MM.1S (cell line): ENCODE data around the gene PTPRA.

ENCODE experiments used
- DNase-seq: peaks from one replicate; pipeline ENCODE4 v3.0.0-alpha.2; 2015
- H2AFZ ChIP-seq: fragments of 300-600 bp; sonication (generic); 2 replicates; pipeline ENCODE4 v1.6.0; 2016; ENCODE audit warnings: antibody characterized with exemption, low read length
- H3F3A ChIP-seq: fragments of 300-600 bp; sonication (generic); 2 replicates; pipeline ENCODE4 v1.6.1; 2016; ENCODE audit warnings: mild to moderate bottlenecking, antibody characterized with exemption, low read length, moderate library complexity, mixed read lengths; ENCODE audit not compliant: insufficient read depth
- H3K27ac ChIP-seq: fragments of 300-600 bp; sonication (generic); 2 replicates; pipeline ENCODE4 v1.5.1; 2016; ENCODE audit warnings: mild to moderate bottlenecking, low read length
- H3K27me3 ChIP-seq: fragments of 300-600 bp; sonication (generic); replicated peaks from 2 replicates; pipeline ENCODE4 v1.6.0; 2016; ENCODE audit warnings: low read length; ENCODE audit not compliant: insufficient read depth
- H3K36me3 ChIP-seq: fragments of 300-600 bp; sonication (generic); replicated peaks from 2 replicates; pipeline ENCODE4 v1.6.1; 2016; ENCODE audit warnings: mild to moderate bottlenecking, low read length, mixed read lengths; ENCODE audit not compliant: insufficient read depth
- H3K4me1 ChIP-seq: fragments of 300-600 bp; sonication (generic); 2 replicates; pipeline ENCODE4 v1.6.1; 2016; ENCODE audit warnings: low read length, mixed read lengths
- H3K4me2 ChIP-seq: fragments of 300-600 bp; sonication (generic); 2 replicates; pipeline ENCODE4 v1.6.0; 2016; ENCODE audit warnings: low read depth, low read length
- H3K4me3 ChIP-seq: fragments of 300-600 bp; sonication (generic); 2 replicates; pipeline ENCODE4 v1.5.1; 2016; ENCODE audit warnings: low read length, mixed read lengths
- H3K79me2 ChIP-seq: fragments of 300-600 bp; sonication (generic); 2 replicates; pipeline ENCODE4 v1.6.1; 2016; ENCODE audit warnings: mixed run types, low read length, mixed read lengths
- H3K9ac ChIP-seq: fragments of 300-600 bp; sonication (generic); 2 replicates; pipeline ENCODE4 v1.6.1; 2016; ENCODE audit warnings: low read length, mixed read lengths
- H3K9me2 ChIP-seq: fragments of 300-600 bp; sonication (generic); replicated peaks from 2 replicates; pipeline ENCODE4 v1.6.1; 2016; ENCODE audit warnings: mild to moderate bottlenecking, low read length, mixed read lengths; ENCODE audit not compliant: insufficient read depth
- H3K9me3 ChIP-seq: fragments of 300-600 bp; sonication (generic); replicated peaks from 2 replicates; pipeline ENCODE4 v1.6.1; 2016; ENCODE audit warnings: mild to moderate bottlenecking, low read length, mixed read lengths; ENCODE audit not compliant: insufficient read depth
- H4K20me1 ChIP-seq: fragments of 300-600 bp; sonication (generic); 2 replicates; pipeline ENCODE4 v1.6.1; 2016; ENCODE audit warnings: mild to moderate bottlenecking, low read length, moderate library complexity, mixed read lengths; ENCODE audit not compliant: insufficient read depth
- EZH2 ChIP-seq: fragments of 300-600 bp; sonication (generic); optimal IDR thresholded peaks from 2 replicates; pipeline ENCODE3; 2017; ENCODE audit warnings: low read depth, mild to moderate bottlenecking, antibody characterized with exemption, low read length, mixed read lengths
- EZH2phosphoT487 ChIP-seq: fragments of 300-600 bp; sonication (generic); IDR thresholded peaks from 2 replicates; pipeline ENCODE4 v1.6.1; 2018; ENCODE audit warnings: antibody characterized with exemption, low read length
- TF ChIP-seq, protein P1 (sequence below): fragments of 300-600 bp; sonication (generic); IDR thresholded peaks from 2 replicates; pipeline ENCODE4 v1.5.1; 2016; ENCODE audit warnings: antibody characterized with exemption, low read length, mixed read lengths

Gene PTPRA

DNA sequence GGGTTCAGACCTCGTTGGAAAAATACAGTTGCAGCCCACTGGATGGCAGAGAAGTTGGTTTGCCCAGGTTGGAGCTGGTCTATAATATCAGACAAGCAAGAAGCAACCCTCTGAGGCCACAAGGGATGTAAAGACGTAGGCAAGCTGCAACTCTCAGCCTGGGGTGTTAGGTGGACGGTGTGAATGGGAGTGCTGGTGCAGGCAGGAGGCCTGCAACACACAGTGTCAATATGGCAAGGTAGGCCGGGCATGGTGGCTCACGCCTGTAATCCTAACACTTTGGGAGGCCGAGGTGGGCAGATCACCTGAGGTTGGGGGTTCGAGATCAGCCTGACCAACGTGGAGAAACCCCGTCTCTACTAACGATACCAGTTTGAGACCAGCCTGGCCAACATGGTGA lies 22.2 kb upstream of the PTPRA start:
- H3F3A ChIP-seq, result no peaks in the 10 kb centered on the region

DNA sequence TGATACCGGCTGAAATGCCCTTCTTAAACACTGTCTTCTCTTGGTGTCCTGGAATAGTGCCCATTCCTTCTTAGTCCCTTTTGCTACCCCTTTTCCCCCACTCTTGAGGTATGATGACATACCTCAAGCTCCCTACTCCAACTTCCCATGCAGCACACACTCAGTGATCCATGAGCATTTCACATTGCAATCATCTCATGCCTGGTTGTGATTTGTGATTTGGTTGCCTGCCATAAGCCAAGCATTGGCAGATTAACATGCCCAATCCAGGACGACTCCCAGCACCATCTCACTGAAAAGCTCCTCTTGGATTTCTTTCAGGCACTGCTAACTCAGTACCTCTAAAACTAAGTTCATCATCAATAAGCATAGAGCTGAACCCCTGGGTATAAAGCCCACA lies 14.7 kb upstream of the PTPRA start:
- no peak overlapping the region for H3K9ac ChIP-seq
- no peak overlapping the region for H3K4me2 ChIP-seq

More for the DNA sequence above, 22.2 kb upstream of the PTPRA start:
- Histone ChIP-seq H4K20me1 (no peaks in the 10 kb centered on the region), H3K36me3 (no peaks in the 10 kb centered on the region), H3K79me2 (no peaks in the 10 kb centered on the region), H3K9me3 (no peaks in the 10 kb centered on the region), H3K27ac (no peak overlapping the region), H3K4me3 (no peak overlapping the region), H3K9ac (no peak overlapping the region), H3K4me2 (no peak overlapping the region), H2AFZ (no peak overlapping the region), H3K27me3 (no peaks in the 10 kb centered on the region), H3K9me2 (no peaks in the 10 kb centered on the region), H3K4me1 (no peaks in the 10 kb centered on the region)
- TF ChIP-seq EZH2phosphoT487, result no peak
- TF ChIP-seq EZH2, result no peak
- TF ChIP-seq, protein P1, sequence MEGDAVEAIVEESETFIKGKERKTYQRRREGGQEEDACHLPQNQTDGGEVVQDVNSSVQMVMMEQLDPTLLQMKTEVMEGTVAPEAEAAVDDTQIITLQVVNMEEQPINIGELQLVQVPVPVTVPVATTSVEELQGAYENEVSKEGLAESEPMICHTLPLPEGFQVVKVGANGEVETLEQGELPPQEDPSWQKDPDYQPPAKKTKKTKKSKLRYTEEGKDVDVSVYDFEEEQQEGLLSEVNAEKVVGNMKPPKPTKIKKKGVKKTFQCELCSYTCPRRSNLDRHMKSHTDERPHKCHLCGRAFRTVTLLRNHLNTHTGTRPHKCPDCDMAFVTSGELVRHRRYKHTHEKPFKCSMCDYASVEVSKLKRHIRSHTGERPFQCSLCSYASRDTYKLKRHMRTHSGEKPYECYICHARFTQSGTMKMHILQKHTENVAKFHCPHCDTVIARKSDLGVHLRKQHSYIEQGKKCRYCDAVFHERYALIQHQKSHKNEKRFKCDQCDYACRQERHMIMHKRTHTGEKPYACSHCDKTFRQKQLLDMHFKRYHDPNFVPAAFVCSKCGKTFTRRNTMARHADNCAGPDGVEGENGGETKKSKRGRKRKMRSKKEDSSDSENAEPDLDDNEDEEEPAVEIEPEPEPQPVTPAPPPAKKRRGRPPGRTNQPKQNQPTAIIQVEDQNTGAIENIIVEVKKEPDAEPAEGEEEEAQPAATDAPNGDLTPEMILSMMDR, result no peak
- no peak for DNase-seq

DNA sequence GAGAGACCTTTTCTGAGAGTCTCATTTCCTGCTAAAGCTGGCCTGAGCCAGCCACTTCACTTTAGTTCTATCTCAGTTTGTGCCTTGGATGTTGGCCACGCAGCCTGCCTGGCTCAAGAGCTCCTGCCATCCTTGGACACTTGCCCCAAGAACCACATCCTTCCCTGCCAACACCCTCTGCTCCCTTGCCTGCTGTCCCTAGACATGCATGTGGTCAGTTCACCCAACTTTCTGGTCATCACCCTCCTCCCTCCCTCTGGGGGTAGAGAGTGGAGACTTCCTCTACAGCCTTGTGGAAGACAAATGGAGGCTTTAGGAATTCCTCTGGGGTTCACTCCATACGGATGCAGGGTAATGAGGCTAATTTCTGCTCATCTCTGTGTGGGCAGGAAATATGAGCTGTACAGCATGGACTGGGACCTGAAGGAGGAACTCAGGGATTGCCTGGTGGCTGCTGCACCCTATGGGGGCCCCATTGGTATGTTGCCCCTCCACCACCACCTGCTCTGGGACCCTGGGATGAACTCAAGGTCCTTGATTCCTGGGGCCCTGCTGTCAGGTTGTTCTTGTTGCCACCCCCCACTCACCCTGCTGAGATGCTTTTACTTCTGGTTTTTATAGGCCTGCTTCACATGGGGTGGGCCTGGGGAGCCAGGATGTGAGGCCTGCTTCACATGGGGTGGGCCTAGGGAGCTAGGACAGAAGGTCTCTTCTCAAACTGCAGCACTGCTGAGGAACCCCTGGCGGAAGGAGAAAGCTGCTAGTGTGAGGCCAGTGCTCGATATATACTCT lies 13.8 kb upstream of the PTPRA start:
- H2AFZ ChIP-seq, result no peak overlapping the region
- no peak for DNase-seq

More for the DNA sequence above, 14.7 kb upstream of the PTPRA start:
- Histone ChIP-seq H3K4me1 (no peaks in the 10 kb centered on the region), H3K79me2 (no peaks in the 10 kb centered on the region), H4K20me1 (no peaks in the 10 kb centered on the region), H3K27me3 (no peaks in the 10 kb centered on the region), H2AFZ (no peak overlapping the region), H3K27ac (no peak overlapping the region), H3K36me3 (no peaks in the 10 kb centered on the region), H3K9me2 (no peaks in the 10 kb centered on the region), H3K9me3 (no peaks in the 10 kb centered on the region), H3F3A (no peaks in the 10 kb centered on the region), H3K4me3 (no peak overlapping the region)
- DNase-seq, result no peak
- TF ChIP-seq EZH2phosphoT487 (no peak), EZH2 (no peak)
- TF ChIP-seq, protein P1, result no peak

More for the DNA sequence above, 13.8 kb upstream of the PTPRA start:
- Histone ChIP-seq H3K4me2 (no peak overlapping the region), H3K27me3 (no peaks in the 10 kb centered on the region), H3K27ac (no peak overlapping the region), H3K9me2 (no peaks in the 10 kb centered on the region), H3K9me3 (no peaks in the 10 kb centered on the region), H3K9ac (no peak overlapping the region), H3K4me1 (no peaks in the 10 kb centered on the region), H3K79me2 (no peaks in the 10 kb centered on the region), H3K4me3 (no peak overlapping the region), H3K36me3 (no peaks in the 10 kb centered on the region), H3F3A (no peaks in the 10 kb centered on the region), H4K20me1 (no peaks in the 10 kb centered on the region)
- TF ChIP-seq EZH2phosphoT487 (no peak), EZH2 (no peak)
- TF ChIP-seq, protein P1, result no peak
